Measurements from ENCODE around the gene LPCAT4. TPM values are rescaled to one million over a fixed set of nuclear protein-coding genes. Genes with fewer than 3 reads are reported as not detected.

Gene LPCAT4
- total RNA-seq, 1 experiment from 2014 or later = 77.1 TPM

- intact Hi-C loops (cut with micrococcal nuclease) = loop anchor here (1.0 to 10.0 kb wide), 4 partner anchors 52 to 302 kb away; partner anchors contain the start of gene EMC4
- CTCF ChIA-PET = interaction anchor here (0.8 to 3.1 kb wide), 10 partner anchors 8 to 305 kb away, joined by 3 to 22 read pairs (median 6); partner anchors contain the start of genes KATNBL1, NOP10 and NUTM1
- Histone ChIP-seq H3K4me1 (ENCODE audit: control insufficient read depth in 1 of 2, insufficient read depth in 2 of 2, low read length in 2 of 2) (peaks cover 15 to 30% of the 10 kb centered on the region in 2 experiments), H3K27me3 (ENCODE audit: insufficient read depth, low read length) (no peaks in the 10 kb centered on the region), H3K79me2 (ENCODE audit: insufficient read depth, low read length) (peaks cover 21% of the 10 kb centered on the region), H3K9me3 (ENCODE audit: control insufficient read depth in 1 of 2, insufficient read depth in 1 of 2, low read depth in 1 of 2, low read length in 2 of 2) (no peaks in the 10 kb centered on the region), H3K4me3 (replicated peaks in 1 of 2; ENCODE audit: low read depth in 1 of 2, low read length in 2 of 2) (peak overlapping the region; percentile 88 to 98), H3K4me2 (ENCODE audit: low read length) (peak overlapping the region; percentile 72), H3K9me2 (ENCODE audit: insufficient read depth) (no peaks in the 10 kb centered on the region), H2AFZ (ENCODE audit: low read depth, low read length, poor library complexity, severe bottlenecking) (peak overlapping the region; percentile 35), H3K27ac (ENCODE audit: low read depth, low read length) (peak overlapping the region; percentile 96), H3K36me3 (ENCODE audit: control insufficient read depth in 1 of 2, insufficient read depth in 2 of 2, low read length in 2 of 2) (peaks cover 9 to 16% of the 10 kb centered on the region in 2 experiments; a peak in 2 of 4 replicates), H3K9ac (ENCODE audit: low read length) (peak overlapping the region; percentile 86), H4K20me1 (ENCODE audit: insufficient read depth) (no peaks in the 10 kb centered on the region; the same call in 1 of the 2 replicates)
- BruUV-seq (replicated peaks) = no TSS peak
- RAD21 ChIA-PET (ENCODE audit: low non-redundant PET in 1 of 2, low total read pairs in 2 of 2, uncharacterized antibody in 2 of 2, unreplicated experiment in 2 of 2) = interaction anchor here in 1 of 2 experiments (1.5 kb wide), 1 partner anchor 24 kb away, joined by 4 read pairs; the partner anchor contains the start of genes NOP10 and NUTM1
- ATAC-seq (peak; percentile 57), DNase-seq (ENCODE audit: low read depth, low spot score) (no peak)
- POLR2A ChIA-PET = interaction anchor here (0.6 to 1.7 kb wide), 3 partner anchors 23 to 503 kb away, joined by 3 to 5 read pairs (median 4); partner anchors contain the start of genes NOP10, NUTM1 and SLC12A6
- TF ChIP-seq POLR2AphosphoS5 (IDR thresholded peaks at IDR 0.05; ENCODE audit: low read depth, low read length) (peak; percentile 38; the same call in 1 of the 2 replicates), MAX (IDR thresholded peaks at IDR 0.05) (peak; percentile 23; the same call in 1 of the 2 replicates), TCF7L2 (IDR thresholded peaks at IDR 0.05; ENCODE audit: borderline replicate concordance, extremely low read depth, insufficient read depth, insufficient read length) (no peak), SIN3A (IDR thresholded peaks at IDR 0.05; ENCODE audit: low read depth) (0 out of 2 replicates have a peak, but pooled peaks have one; percentile 35), POLR2A (IDR thresholded peaks at IDR 0.05; ENCODE audit: borderline replicate concordance, extremely low read depth, insufficient read depth, insufficient read length) (peak; percentile 21)
These were observed 528 bp downstream of the LPCAT4 start for GRCh38 chr15:34366271-34367065.

- intact Hi-C loops (cut with micrococcal nuclease) = loop anchor here (10.0 kb wide), 3 partner anchors 51 to 301 kb away; partner anchors contain the start of gene EMC4
- Histone ChIP-seq H3K27ac (ENCODE audit: low read depth, low read length) (peak overlapping the region; percentile 96; the same call in 1 of the 2 replicates), H3K9ac (ENCODE audit: low read length) (peak overlapping the region; percentile 86), H3K4me2 (ENCODE audit: low read length) (peak overlapping the region; percentile 72), H2AFZ (ENCODE audit: low read depth, low read length, poor library complexity, severe bottlenecking) (no peak overlapping the region), H3K4me3 (replicated peaks in 1 of 2; ENCODE audit: low read depth in 1 of 2, low read length in 2 of 2) (peak overlapping the region; percentile 88 to 98), H3K79me2 (ENCODE audit: insufficient read depth, low read length) (peaks cover 21% of the 10 kb centered on the region), H3K27me3 (ENCODE audit: insufficient read depth, low read length) (no peaks in the 10 kb centered on the region), H4K20me1 (ENCODE audit: insufficient read depth) (no peaks in the 10 kb centered on the region; the same call in 1 of the 2 replicates), H3K36me3 (ENCODE audit: control insufficient read depth in 1 of 2, insufficient read depth in 2 of 2, low read length in 2 of 2) (peaks cover 13 to 22% of the 10 kb centered on the region in 2 experiments; a peak in 2 of 4 replicates), H3K9me2 (ENCODE audit: insufficient read depth) (no peaks in the 10 kb centered on the region), H3K4me1 (ENCODE audit: control insufficient read depth in 1 of 2, insufficient read depth in 2 of 2, low read length in 2 of 2) (peaks cover 16 to 36% of the 10 kb centered on the region in 2 experiments), H3K9me3 (ENCODE audit: control insufficient read depth in 1 of 2, insufficient read depth in 1 of 2, low read depth in 1 of 2, low read length in 2 of 2) (no peaks in the 10 kb centered on the region)
- POLR2A ChIA-PET = interaction anchor here (1.2 to 1.7 kb wide), 2 partner anchors 23 to 28 kb away, joined by 4 to 5 read pairs; partner anchors contain the start of genes NOP10, NUTM1 and SLC12A6
- BruUV-seq (replicated peaks) = TSS peak; percentile 34
- DNase-seq (ENCODE audit: low read depth, low spot score) = no peak
- no peak for ATAC-seq
- CTCF ChIA-PET = interaction anchor here (0.8 to 3.1 kb wide), 4 partner anchors 7 to 256 kb away, joined by 3 to 22 read pairs (median 4); partner anchors contain the start of genes NOP10 and NUTM1
- RAD21 ChIA-PET (ENCODE audit: low non-redundant PET in 1 of 2, low total read pairs in 2 of 2, uncharacterized antibody in 2 of 2, unreplicated experiment in 2 of 2) = no interaction called here
- no peak for TF ChIP-seq SP1 (IDR thresholded peaks at IDR 0.05; ENCODE audit: low read depth)
- TF ChIP-seq CEBPB (IDR thresholded peaks at IDR 0.05; ENCODE audit: low read depth) = no peak
- TF ChIP-seq YY1 (IDR thresholded peaks at IDR 0.05; ENCODE audit: extremely low read depth, insufficient replicate concordance, low read depth, low read length) = no peak
- TF ChIP-seq SRF (IDR thresholded peaks at IDR 0.05; ENCODE audit: low read depth) = no peak
- no peak for TF ChIP-seq JUND (IDR thresholded peaks at IDR 0.05)
- TF ChIP-seq ELF1 (IDR thresholded peaks at IDR 0.05; ENCODE audit: borderline replicate concordance, low read depth) = no peak
- no peak for TF ChIP-seq EZH2phosphoT487 (IDR thresholded peaks at IDR 0.05; ENCODE audit: borderline replicate concordance)
- TF ChIP-seq CTCF (IDR thresholded peaks at IDR 0.05 in 2 of 3, conservative IDR thresholded peaks at IDR 0.05 in 1 of 3; ENCODE audit: borderline replicate concordance in 1 of 3, insufficient read depth in 1 of 3, low read depth in 2 of 3, low read length in 2 of 3) = no peak
- TF ChIP-seq ATF3 (IDR thresholded peaks at IDR 0.05) = no peak
These were observed 1.2 kb downstream of the LPCAT4 start for GRCh38 chr15:34365836-34366235.
